Right atrium auricular region (tissue), 2 donors: ENCODE measurements around the gene TSPAN32. TPM values are rescaled to one million over a fixed set of nuclear protein-coding genes. Genes with fewer than 3 reads are reported as not detected.
A peak's percentile ranks its signal among the peaks of the same experiment; 100 is the strongest.

ENCODE experiments used
- DNase-seq: peaks from one replicate; pipeline ENCODE4 v3.0.0-alpha.2; 2019; ENCODE audit warnings: low spot score
- H3K27ac ChIP-seq, 2 donors: fragments of 200-600 bp; sonication (generic); 1 replicate in 1 of 2; 2 replicates in 1 of 2; pipeline ENCODE4 v1.5.1; 2016 to 2019
- H3K27me3 ChIP-seq, 2 donors: fragments of 200-600 bp; sonication (generic); one replicate each; pipeline versions ENCODE4 v1.5.1 to v1.6.0; 2017 to 2019
- H3K36me3 ChIP-seq: fragments of 200-600 bp; sonication (generic); one replicate; pipeline ENCODE4 v1.5.1; 2016
- H3K4me1 ChIP-seq, 2 donors: fragments of 200-600 bp; sonication (generic); one replicate each; pipeline versions ENCODE4 v1.5.1 to v1.6.0; 2017 to 2019
- H3K4me3 ChIP-seq, 2 donors: fragments of 200-600 bp; sonication (generic); 1 replicate in 1 of 2; 2 replicates in 1 of 2; pipeline ENCODE4 v1.5.1; 2017 to 2019; ENCODE audit warnings: mild to moderate bottlenecking in 1 of 2, moderate library complexity in 1 of 2
- H3K9me3 ChIP-seq, 2 donors: fragments of 200-600 bp; sonication (generic); one replicate each; pipeline ENCODE4 v1.5.1; 2019
- CTCF ChIP-seq, 2 donors: fragments of 200-600 bp; sonication (generic); IDR thresholded peaks; one replicate each; pipeline ENCODE4 v1.5.1; 2019; ENCODE audit warnings: antibody characterized with exemption in 2 of 2
- total RNA-seq, 2 donors: library from RNA; depleted of rRNA; stranded (reverse); fragments of >200 nt; gene quantifications; one replicate each; pipeline ENCODE4 v1.1.0, GENCODE V29; 2016

TSPAN32 gene
- total RNA-seq, 2 donors from 2014 or later = 2.6 to 15.2 TPM

GRCh38 chr11:2268729-2269600 lies 32.8 kb upstream of the TSPAN32 start:
- Histone ChIP-seq H3K4me3 (peak overlapping the region; percentile 36 to 52), H3K36me3 (no peaks in the 10 kb centered on the region), H3K27me3 (peaks cover 9 to 30% of the 10 kb centered on the region in 2 donors), H3K4me1 (peaks cover 0 to 31% of the 10 kb centered on the region in 2 donors), H3K27ac (no peak overlapping the region), H3K9me3 (no peaks in the 10 kb centered on the region)
- DNase-seq = peak; percentile 59
- TF ChIP-seq CTCF (IDR thresholded peaks at IDR 0.05) = no peak

- H3K36me3 ChIP-seq = no peaks in the 10 kb centered on the region
- H3K9me3 ChIP-seq = no peaks in the 10 kb centered on the region
- DNase-seq = peak; percentile 50
- peaks cover 0 to 31% of the 10 kb centered on the region in 2 donors for H3K4me1 ChIP-seq
- H3K27ac ChIP-seq = no peak overlapping the region
- H3K4me3 ChIP-seq = peak overlapping the region; percentile 36 to 52
- H3K27me3 ChIP-seq = peaks cover 9 to 30% of the 10 kb centered on the region in 2 donors
- peak in 1 of 2 donors; percentile 35 for TF ChIP-seq CTCF (IDR thresholded peaks at IDR 0.05)
Measured at GRCh38 chr11:2269601-2270321, 32.1 kb upstream of the TSPAN32 start.

GRCh38 chr11:2270322-2271076 lies 31.3 kb upstream of the TSPAN32 start, which contains the start of gene ASCL2:
Gene ASCL2, minus strand, starts transcription at chr11:2270588. Its CDS starts 256 bp downstream, at chr11:2270332.
- Histone ChIP-seq H3K27ac (no peak within 1 kb of the TSS), H3K36me3 (no peaks in the 10 kb centered on the region), H3K9me3 (no peaks in the 10 kb centered on the region), H3K4me3 (peak within 1 kb of the TSS; percentile 36 to 52), H3K4me1 (peaks cover 0 to 31% of the 10 kb centered on the region in 2 donors), H3K27me3 (peaks cover 9 to 30% of the 10 kb centered on the region in 2 donors)
- no peak for TF ChIP-seq CTCF (IDR thresholded peaks at IDR 0.05)
- peak; percentile 42 for DNase-seq

- Histone ChIP-seq H3K27ac (no peak overlapping the region), H3K27me3 (peaks cover 9 to 30% of the 10 kb centered on the region in 2 donors), H3K4me3 (peak overlapping the region in 1 of 2 donors; percentile 52), H3K4me1 (peaks cover 0 to 31% of the 10 kb centered on the region in 2 donors), H3K36me3 (no peaks in the 10 kb centered on the region), H3K9me3 (no peaks in the 10 kb centered on the region)
- no peak for TF ChIP-seq CTCF (IDR thresholded peaks at IDR 0.05)
- DNase-seq = peak; percentile 56
Measured at GRCh38 chr11:2271077-2271326, 30.8 kb upstream of the TSPAN32 start.

- no peak for DNase-seq
- Histone ChIP-seq H3K4me3 (no peak overlapping the region), H3K27ac (no peak overlapping the region), H3K4me1 (peaks cover 0 to 31% of the 10 kb centered on the region in 2 donors), H3K36me3 (no peaks in the 10 kb centered on the region), H3K9me3 (no peaks in the 10 kb centered on the region), H3K27me3 (peaks cover 9 to 30% of the 10 kb centered on the region in 2 donors)
- no peak for TF ChIP-seq CTCF (IDR thresholded peaks at IDR 0.05)
Measured at GRCh38 chr11:2271327-2272227, 30.2 kb upstream of the TSPAN32 start.
